GM19025 (cell line): ENCODE data around the gene RIMBP2.

Experiments used
- ATAC-seq: cut with Tn5 transposase; IDR thresholded peaks from one replicate; pipeline ENCODE4 v1.9.1; 2021; ENCODE audit warnings: mild to moderate bottlenecking, low read depth, moderate library complexity; ENCODE audit not compliant: unreplicated experiment

Gene RIMBP2

GRCh38 chr12:130523208-130523607 is 192.9 kb downstream of the RIMBP2 start:
- no peak for ATAC-seq

- no peak for ATAC-seq
Measured at GRCh38 chr12:130522244-130522834, 193.8 kb downstream of the RIMBP2 start.

- ATAC-seq = no peak
Measured at GRCh38 chr12:130521375-130522124, 194.5 kb downstream of the RIMBP2 start.

- no peak for ATAC-seq
Measured at GRCh38 chr12:130520784-130521183, 195.3 kb downstream of the RIMBP2 start.

- no peak for ATAC-seq
Measured at GRCh38 chr12:130517588-130517987, 198.5 kb downstream of the RIMBP2 start.

GRCh38 chr12:130514149-130514551 is 201.9 kb downstream of the RIMBP2 start:
- ATAC-seq = no peak

GRCh38 chr12:130513556-130513955 is 202.5 kb downstream of the RIMBP2 start:
- ATAC-seq = no peak

GRCh38 chr12:130511285-130511684 is 204.8 kb downstream of the RIMBP2 start:
- ATAC-seq = no peak

GRCh38 chr12:130509454-130509853 is 206.6 kb downstream of the RIMBP2 start:
- ATAC-seq = no peak

GRCh38 chr12:130508847-130509246 is 207.3 kb downstream of the RIMBP2 start:
- no peak for ATAC-seq

GRCh38 chr12:130508318-130508717 is 207.8 kb downstream of the RIMBP2 start:
- no peak for ATAC-seq

- no peak for ATAC-seq
Measured at GRCh38 chr12:130506844-130507243, 209.3 kb downstream of the RIMBP2 start.

- ATAC-seq = no peak
Measured at GRCh38 chr12:130504840-130505175, 211.3 kb downstream of the RIMBP2 start.

GRCh38 chr12:130504110-130504839 is 211.8 kb downstream of the RIMBP2 start:
- ATAC-seq = no peak

GRCh38 chr12:130501821-130502220 is 214.3 kb downstream of the RIMBP2 start:
- no peak for ATAC-seq

GRCh38 chr12:130500835-130501330 is 215.2 kb downstream of the RIMBP2 start:
- no peak for ATAC-seq

- ATAC-seq = no peak
Measured at GRCh38 chr12:130499474-130499873, 216.6 kb downstream of the RIMBP2 start.

- ATAC-seq = no peak
Measured at GRCh38 chr12:130498589-130499385, 217.3 kb downstream of the RIMBP2 start.

- no peak for ATAC-seq
Measured at GRCh38 chr12:130497991-130498390, 218.1 kb downstream of the RIMBP2 start.

- ATAC-seq = no peak
Measured at GRCh38 chr12:130497321-130497720, 218.8 kb downstream of the RIMBP2 start.
